Activated naive CD4-positive, alpha-beta T cell (primary cell): ENCODE data around the gene SF3B3.
"Not testable (repeated sequence)": the region's sequence is repeated elsewhere in the genome, so short reads cannot be mapped to it uniquely, and the experiment has no call there.

Experiments
- DNase-seq, 4 experiments: peaks; one replicate each; lab custom pipeline; 2025; lab: John Stamatoyannopoulos, UW

Gene SF3B3

DNA sequence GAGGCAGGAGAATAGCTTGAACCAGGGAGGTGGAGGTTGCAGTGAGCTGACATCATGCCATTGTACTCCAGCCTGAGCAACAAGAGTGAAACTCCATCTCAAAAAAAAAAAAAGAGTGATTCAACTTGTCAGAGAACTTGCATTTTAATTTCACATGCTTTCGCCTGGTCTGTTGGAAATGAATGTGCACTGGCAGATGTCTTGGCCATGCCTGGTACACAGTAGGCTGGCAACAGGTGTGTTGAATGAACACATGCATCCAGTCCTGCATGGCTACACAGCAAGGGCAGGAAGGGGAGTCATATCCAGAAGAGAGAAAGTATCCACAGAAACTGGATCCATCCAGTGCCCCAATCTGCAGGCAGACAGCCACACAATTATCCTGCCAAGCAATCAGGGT, 11.8 kb upstream of the SF3B3 start:
- DNase-seq = no peak

DNA sequence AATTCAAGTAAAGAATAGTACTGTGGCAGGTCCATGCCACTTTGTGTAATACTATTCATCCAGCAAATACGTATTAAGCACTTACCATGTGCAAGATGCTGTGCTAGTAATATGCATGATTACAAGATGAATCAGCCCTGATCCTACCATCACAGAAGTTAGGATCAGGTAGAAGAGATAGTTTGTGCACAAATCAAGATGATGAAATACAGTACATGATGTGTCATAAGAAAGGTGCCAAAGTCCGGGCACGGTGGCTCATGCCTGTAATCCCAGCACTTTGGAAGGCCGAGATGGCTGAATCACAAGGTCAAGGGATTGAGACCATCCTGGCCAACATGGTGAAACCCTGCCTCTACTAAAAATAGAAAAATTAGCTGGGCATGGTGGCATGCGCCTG, 11.2 kb upstream of the SF3B3 start:
- no peak for DNase-seq

DNA sequence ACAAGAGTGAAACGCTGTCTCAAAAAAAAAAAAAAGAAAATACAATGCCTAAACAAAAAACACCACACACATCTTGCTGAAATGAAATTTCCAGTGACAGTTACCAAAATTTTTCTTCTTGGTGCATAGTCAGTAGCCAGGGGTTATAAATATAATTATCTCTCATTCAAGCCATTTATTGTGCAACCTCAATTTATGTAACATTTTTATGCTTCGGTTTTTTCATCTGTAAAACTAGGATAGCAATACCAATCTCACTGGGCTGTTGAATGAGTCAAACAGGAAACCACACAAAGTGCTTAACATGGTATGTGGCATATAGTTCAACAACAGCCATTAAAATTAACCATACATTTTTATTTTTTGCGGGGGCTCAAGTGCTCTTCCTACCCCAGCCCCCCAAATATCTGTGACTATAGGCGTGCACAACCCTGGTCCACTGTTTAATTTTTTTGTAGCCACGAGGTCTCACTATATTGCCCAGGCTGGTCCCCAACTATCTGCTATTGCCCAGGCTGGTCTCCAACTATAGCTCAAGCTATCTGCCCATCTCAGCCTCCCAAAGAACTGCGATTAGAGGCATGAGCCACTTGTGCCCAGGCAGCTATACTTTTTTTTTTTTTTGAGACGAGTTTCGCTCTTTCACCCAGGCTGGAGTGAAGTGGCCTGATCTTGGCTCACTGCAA, 2.9 kb upstream of the SF3B3 start:
- no peak for DNase-seq

DNA sequence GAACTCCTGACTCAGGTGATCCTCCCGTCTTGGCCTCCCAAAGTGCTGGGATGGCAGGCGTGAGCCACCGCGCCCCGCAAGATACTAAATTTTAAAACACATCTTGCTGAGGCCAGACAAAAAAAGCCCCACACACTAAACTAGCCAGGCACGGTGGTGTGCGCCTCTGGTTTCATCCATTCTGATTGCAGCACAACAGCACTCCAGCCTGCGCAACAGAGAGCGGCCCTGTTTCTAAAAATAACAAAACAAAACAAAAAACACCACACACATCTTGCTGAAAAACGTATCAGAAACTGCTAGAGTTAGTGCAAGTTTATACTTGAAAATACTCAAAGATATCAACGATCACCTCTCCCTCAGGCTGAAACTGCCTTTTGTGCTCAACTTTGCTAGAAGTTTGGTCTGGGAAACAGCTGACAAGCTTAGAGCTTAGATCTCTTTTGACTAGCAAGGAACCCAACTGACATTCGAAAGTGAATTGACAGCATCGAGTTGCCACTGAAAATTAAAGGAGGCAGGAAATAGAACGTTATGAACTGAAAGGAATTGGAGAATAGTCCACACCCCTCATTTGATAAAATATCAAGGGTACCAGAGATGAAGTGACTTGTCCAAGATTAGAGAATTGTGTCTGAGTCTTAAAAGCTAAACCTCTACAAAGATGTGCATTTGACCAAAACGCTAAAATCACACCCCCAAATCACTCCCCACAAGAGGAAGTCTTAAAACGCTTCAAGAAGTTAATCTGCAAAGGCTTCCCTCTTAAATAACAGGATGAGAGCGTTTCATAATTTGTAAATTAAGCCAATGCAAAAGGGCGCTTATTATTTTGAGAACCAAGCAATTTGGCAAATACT, 1.2 kb upstream of the SF3B3 start:
- no peak for DNase-seq

DNA sequence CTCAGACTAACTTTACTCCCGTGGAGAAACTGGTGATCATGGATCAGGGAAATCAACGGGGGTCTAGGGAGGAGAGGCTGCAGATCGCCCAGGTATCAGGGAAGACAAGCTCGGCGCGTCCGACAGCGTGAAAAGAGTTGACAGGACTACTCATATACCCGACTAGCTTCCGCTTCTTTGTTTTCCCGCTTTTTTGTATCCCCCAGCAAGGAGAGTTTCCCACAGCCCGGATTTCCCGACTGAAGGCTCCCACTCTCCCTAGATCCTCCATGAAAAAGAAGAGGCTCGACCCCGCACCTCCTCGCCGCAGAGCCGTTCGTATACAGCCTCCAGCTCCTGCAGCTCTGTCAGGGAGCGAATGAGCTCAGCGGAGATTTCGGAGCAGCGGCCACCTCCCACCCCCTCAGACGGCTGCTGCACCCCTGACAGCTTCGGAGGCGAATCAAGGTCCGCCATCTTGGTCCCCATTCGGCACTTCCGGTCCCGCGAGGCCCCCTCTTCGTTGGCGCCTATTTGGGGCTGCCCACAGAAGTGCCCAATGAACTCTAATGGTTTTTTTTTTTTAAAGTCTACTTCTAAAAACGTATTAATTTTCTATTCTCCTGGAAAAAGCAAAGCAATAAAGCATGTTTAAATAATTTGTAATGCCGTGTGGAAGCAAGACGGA, 407 bp upstream of the SF3B3 start, which contains the start of gene COG4:
TSS of gene COG4 (minus strand) at position 479 of the 667 bp plus-strand sequence. CDS start at position 468, 11 bp downstream.
- DNase-seq = peak; percentile 72 to 86 (median 80)

DNA sequence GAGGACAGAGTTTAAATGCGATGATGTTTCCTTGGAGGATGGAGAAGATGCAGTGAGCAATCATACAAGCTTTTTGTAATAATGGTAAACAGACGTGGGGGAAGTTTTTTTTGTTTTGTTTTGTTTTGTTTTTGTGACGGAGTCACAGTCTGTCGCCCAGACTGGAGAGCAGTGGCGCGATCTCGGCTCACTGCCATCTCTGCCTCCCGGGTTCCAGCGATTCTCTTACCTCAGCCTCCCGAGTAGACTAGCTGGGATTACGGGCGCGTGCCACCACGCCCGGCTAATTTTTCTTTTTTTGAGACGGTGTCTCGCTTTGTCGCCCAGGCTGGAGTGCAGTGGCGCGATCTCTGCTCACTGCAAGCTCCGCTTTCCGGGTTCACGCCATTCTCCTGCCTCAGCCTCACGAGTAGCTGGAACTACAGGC, 796 bp downstream of the SF3B3 start:
- DNase-seq = peak in 2 of 4 experiments; percentile 14 to 16

DNA sequence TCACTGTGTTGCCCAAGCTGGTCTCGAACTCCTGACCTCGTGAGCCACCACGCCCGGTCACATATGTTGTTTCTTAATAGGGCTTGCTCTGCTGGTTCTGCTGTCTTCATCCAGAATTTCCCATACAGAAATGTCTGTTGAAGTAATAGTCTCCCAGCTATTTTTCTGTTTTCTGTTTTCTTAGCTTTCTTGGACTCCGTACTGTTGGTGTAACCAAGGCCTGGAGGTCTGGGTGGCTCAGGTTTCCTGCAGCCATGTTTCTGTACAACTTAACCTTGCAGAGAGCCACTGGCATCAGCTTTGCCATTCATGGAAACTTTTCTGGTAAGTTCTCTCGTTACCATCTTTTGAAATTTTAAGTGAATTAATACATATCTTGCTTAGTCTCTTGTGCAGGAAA, 2.8 kb downstream of the SF3B3 start:
- DNase-seq = no peak

DNA sequence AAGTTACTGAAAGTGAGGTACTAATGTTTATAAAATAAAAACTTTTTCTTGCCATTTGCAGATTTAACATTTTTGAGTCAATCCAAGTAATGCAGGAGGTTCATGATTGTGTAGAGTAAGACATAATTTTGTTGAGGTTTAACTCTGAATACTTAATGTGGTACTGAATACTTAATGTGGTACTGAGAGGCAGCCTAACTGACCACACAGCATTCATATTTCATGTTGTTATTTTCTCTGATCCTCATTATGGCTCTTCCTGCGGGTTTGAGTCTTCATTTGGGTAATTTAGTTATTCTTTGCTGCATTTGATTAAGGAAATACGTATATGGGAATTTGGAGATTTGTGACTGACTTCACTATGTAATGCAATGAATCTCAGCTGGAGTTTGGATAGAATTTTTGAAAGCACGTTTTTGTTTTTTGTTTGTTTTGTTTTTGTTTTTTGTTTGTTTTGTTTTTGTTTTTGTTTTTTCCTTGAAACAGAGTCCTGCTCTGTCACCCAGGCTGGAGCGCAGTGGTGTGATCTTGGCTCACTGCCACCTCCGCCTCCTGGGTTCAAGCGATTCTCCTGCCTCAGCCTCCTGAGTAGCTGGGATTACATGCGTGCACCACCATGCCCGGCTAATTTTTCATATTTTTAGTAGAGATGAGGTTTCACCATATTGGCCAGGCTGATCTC, 3.8 kb downstream of the SF3B3 start:
- no peak for DNase-seq

DNA sequence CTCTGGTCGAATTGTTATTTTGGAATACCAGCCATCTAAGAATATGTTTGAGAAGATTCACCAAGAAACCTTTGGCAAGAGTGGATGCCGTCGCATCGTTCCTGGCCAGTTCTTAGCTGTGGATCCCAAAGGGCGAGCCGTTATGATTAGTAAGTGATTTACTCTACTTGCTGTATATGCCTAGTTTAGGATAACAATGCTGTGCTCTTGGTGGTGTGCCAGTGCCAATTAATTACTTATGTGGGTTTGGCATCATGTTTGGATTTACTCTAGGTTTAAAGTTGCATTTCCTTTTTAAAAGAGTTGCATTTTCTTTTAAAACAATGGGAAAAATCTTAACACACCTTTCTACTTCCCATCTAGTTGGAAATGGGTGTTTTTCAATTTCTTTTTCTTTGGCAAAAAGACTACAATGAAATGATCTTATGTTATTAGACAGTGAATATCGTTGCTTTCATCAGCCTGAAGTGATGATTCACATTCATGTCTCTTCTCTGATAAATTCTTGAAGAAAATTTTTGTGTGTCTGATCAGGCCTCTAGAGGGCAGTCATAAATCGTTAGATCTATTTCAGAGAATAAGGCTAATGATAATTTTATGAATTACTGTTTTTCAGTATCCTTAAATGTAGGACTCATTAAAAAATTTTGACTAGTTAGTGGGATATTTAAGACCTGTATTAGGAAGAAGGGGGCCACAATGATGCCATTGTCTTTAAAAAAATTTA, 5.6 kb downstream of the SF3B3 start:
- DNase-seq = no peak

DNA sequence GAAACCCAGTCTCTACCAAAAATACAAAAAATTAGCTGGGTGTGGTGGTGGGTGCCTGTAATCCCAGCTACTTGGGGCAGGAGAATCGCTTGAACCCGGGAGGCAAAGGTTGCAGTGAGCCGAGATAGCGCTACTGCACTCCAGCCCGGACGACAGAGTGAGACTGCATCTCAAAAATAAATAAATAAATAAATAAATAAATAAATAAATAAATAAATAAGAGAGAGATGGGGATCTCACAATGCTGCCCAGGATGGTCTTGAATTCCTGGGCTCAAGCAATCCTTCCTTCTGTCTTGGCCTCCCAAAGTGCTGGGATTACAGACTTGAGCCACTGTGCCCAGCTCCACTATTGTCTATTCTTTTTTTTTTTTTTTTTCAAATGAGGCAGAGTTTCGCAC, 6.3 kb downstream of the SF3B3 start:
- DNase-seq = not testable (repeated sequence)

DNA sequence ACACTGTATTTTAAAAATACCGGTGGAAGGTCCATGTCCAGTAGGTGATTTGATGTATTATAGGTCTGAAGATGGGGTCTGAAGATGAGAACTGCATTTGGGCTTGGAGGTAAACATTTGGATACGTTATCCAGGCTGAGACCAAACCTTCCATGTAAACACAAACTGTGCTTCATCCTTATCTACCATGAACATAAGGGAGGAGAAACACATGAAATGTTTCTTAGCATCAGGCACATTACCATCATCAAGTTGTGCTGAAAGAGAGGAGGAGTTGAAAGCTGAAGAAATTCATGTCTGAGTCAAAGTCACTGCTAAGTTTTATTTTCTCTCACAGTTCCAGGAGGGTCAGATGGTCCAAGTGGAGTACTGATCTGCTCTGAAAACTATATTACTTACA, 11.4 kb downstream of the SF3B3 start:
- DNase-seq = no peak

DNA sequence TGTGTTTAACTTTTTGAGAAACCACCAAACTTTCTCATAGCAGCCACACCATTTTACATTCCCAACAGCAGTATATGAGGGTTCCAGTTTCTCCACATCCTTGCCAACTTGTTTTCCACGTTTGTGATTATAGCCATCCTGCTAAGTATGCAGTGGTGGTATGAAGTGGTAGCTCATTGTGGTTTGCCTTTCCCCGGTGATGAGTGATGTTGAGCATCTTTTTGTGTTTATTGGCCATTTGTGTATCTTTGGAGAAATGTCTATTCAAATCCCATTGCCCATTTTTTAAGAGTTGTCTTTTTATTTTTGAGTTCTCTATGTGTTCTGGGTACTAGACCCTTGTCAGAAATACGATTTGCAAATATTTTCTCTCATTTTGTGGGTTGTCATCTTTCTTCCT, 17.4 kb downstream of the SF3B3 start:
- no peak for DNase-seq

DNA sequence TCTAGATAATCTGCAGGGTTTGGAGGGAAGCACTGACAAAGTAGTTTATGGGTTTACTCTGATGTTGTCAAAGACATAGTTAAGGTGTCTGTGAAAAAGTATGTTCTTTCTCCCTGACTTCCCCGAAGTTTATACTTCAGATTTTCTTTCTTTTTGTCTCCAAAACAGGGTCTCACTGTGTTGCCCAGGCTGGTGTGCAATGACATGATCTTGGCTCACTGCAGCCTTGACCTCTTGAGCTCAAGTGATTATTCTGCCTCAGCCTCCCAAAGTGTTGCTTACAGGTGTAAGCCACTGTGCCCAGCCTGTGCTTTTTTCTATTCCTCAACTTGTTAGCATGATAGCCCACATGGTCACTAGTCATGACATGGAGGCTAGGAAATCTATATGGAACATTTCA, 20.9 kb downstream of the SF3B3 start:
- DNase-seq = no peak

DNA sequence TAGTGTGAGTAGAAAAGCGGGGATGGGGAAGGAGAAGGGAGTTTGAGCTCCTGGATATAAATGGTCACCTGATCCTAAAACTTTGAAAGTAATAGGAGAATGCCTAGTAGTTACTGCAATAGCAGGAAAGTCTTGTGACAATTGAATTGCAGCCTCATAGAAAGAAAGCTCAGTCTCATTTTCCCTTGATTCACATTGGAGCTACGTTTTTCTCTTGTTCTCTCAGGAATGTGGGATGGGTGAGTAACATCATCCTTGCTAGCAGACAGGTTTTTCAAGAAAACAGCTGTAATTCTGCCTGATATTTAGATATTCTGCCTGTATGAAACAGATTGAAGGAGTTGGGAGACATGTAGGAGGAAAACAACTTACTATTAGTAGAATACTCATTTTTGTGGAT, 25.3 kb downstream of the SF3B3 start:
- no peak for DNase-seq

DNA sequence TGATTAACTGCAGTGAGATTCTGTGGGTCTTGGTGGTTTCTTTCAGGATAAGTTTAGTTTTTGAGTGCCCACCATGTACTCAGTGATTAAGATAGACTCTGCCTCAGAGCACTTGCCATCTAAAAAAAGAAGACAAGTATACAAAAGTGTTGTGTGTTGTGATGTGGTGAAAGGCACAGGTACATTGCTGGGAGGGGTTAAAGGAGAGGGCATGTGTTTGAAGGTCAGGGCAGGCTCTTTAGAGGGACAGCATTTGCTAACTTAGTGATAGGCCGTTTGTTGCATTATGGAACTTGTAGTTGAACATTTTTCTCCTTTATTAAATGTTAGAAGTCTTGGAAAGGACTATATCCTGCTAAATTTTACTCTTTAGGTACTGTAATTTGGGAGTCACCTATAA, 26.5 kb downstream of the SF3B3 start:
- no peak for DNase-seq

DNA sequence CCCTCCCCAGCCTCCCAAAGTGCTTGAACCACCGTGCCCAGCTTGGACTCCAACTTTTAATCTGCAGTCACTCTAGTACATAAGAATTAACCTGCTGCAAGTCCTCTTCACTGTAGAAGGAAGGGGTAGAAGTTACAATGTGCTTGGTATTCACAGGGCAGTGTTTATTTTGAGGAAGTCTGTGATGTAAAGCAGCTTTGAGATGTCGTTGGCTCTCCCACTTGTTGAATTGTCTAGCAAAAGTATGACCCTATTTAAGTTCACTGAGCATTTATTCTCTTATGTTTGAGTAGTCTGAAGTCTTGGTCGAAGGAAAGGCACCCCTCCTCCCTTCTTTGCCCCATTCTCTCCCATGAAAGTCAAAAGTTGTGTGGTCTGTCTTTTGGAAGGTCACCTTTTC, 28.2 kb downstream of the SF3B3 start:
- no peak for DNase-seq

DNA sequence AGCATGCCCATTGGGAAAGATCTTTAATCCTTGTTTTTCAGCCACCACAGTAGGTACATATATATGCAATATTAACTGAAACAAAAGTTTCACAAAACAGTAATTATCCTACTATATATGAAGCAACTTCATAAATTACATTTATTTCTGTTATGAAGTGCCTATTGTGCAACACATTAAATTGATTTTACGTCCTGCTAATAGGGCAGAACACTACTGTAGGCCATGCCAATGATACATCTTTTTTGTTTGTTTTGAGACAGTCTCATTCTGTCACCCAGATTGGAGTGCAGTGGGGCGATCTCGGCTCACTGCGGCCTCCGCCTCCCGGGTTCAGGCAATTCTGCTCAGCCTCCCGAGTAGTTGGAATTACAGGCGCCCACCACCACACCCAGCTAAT, 29.1 kb downstream of the SF3B3 start:
- no peak for DNase-seq

DNA sequence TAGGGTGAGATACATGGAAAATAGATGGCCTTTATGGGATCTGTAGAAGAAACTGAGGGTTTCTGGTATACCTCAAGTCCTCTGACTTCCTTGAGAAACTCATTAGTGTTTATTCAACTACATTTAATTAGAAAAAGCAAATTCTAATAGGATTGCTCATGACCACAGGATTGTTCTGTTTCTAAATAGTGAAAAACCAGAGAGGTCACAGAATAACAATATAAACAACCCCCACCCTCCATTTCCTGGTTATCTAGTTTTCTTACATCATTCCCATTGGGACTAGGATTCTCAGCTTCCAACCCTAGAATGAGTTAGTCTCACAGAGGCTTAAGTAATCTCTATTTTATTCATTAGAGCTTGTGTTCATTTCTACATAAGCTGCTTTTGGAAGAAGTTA, 30.0 kb downstream of the SF3B3 start:
- DNase-seq = no peak

DNA sequence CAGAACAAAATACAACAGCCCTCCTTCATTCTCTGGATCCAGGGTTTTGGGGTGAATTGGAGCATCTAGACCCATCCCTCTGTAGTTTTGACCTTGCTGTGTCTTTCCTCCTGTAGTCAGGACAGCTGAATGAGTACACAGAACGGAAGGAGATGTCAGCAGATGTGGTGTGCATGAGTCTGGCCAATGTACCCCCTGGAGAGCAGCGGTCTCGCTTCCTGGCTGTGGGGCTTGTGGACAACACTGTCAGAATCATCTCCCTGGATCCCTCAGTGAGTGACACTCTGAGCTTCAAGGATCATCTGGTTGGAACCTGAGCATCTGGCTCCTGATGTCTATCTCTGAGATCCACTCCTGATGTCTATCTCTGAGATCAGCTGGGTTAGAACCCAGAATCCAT, 32.4 kb downstream of the SF3B3 start:
- no peak for DNase-seq

DNA sequence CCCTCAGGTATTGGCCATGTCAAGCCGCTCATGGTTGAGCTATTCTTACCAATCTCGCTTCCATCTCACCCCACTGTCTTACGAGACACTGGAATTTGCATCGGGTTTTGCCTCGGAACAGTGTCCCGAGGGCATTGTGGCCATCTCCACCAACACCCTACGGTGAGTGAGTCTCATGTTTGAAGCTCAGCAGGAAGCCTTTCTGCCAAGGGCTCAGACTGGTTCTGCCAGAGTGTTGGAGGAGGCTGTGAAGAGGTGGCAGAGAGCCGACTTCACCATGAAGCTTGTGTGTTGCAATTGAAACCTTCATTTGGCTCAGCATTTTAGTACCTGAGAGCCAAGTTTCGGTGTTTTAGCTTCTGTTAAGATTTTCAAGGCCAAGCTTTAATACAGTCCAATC, 38.0 kb downstream of the SF3B3 start:
- DNase-seq = no peak

DNA sequence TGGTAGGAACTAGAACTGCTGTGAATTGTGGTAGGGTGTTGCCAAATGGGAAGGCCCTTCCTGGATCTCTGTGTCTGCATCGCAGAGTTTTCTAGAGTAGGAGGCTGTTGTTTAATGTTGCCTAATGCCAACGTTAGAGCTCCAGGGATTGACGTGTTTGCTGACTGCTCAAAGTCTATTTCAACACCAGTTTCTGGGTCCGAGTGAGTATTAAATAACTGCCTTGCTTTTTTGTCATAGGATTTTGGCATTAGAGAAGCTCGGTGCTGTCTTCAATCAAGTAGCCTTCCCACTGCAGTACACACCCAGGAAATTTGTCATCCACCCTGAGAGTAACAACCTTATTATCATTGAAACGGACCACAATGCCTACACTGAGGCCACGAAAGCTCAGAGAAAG, 40.0 kb downstream of the SF3B3 start:
- no peak for DNase-seq

DNA sequence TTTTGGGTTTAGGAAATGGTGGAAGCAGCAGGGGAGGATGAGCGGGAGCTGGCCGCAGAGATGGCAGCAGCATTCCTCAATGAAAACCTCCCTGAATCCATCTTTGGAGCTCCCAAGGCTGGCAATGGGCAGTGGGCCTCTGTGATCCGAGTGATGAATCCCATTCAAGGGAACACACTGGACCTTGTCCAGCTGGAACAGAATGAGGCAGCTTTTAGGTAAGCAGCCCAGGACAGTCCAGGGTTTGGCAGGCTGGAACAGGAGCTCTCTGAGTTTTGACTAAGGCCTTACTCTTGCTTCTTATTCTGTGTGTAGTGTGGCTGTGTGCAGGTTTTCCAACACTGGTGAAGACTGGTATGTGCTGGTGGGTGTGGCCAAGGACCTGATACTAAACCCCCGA, 41.4 kb downstream of the SF3B3 start:
- DNase-seq = no peak
